Muscle layer of duodenum (tissue), 2 donors: ENCODE results near the gene PDE9A.

Source experiments
- H3K27ac ChIP-seq: one replicate; pipeline ENCODE4 v1.7.0; 2013; ENCODE audit warnings: mild to moderate bottlenecking, low read length
- H3K27me3 ChIP-seq: one replicate; pipeline ENCODE4 v1.7.0; 2013; ENCODE audit warnings: low read depth, mild to moderate bottlenecking, control low read depth, low read length
- H3K36me3 ChIP-seq, 2 donors: one replicate each; pipeline ENCODE4 v1.7.0; 2013; ENCODE audit warnings: low read length in 2 of 2, control low read depth in 1 of 2, mild to moderate bottlenecking in 1 of 2; ENCODE audit not compliant: insufficient read depth in 2 of 2, control insufficient read depth in 1 of 2
- H3K4me1 ChIP-seq, 2 donors: one replicate each; pipeline ENCODE4 v1.7.0; 2013; ENCODE audit warnings: low read length in 2 of 2, mild to moderate bottlenecking in 2 of 2, control low read depth in 1 of 2, moderate library complexity in 1 of 2; ENCODE audit not compliant: insufficient read depth in 2 of 2, control insufficient read depth in 1 of 2
- H3K4me3 ChIP-seq, 2 donors: one replicate each; pipeline ENCODE4 v1.7.0; 2013; ENCODE audit warnings: low read length in 2 of 2, low read depth in 1 of 2, mild to moderate bottlenecking in 1 of 2
- H3K9me3 ChIP-seq, 2 donors: one replicate each; pipeline ENCODE4 v1.7.0; 2013; ENCODE audit warnings: low read length in 2 of 2, control low read depth in 1 of 2, mild to moderate bottlenecking in 1 of 2; ENCODE audit not compliant: control insufficient read depth in 1 of 2
- donor health status: healthy.

PDE9A gene

DNA sequence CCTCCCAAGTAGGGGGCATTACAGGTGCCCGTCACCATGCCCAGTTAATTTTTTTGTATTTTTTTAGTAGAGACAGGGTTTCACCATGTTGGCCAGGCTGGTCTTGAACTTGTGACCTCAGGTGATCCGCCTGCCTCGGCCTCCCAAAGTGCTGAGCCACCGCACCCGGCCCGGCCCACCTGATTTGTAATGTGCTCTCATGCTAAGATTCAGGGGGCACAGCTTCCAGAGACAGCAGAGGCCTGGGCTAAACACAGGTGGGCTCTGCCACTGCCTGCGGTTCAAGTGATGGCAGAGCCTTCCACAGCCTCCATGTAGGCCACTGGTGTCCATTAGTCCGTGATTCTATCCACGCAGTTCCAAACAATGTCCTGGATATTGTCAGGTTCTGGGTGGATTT lies 98.4 kb downstream of the PDE9A start:
- Histone ChIP-seq H3K27ac (no peak overlapping the region), H3K9me3 (no peaks in the 10 kb centered on the region), H3K4me3 (no peak overlapping the region), H3K36me3 (peaks cover 0 to 18% of the 10 kb centered on the region in 2 donors), H3K4me1 (peaks cover 7 to 18% of the 10 kb centered on the region in 2 donors), H3K27me3 (no peaks in the 10 kb centered on the region)

DNA sequence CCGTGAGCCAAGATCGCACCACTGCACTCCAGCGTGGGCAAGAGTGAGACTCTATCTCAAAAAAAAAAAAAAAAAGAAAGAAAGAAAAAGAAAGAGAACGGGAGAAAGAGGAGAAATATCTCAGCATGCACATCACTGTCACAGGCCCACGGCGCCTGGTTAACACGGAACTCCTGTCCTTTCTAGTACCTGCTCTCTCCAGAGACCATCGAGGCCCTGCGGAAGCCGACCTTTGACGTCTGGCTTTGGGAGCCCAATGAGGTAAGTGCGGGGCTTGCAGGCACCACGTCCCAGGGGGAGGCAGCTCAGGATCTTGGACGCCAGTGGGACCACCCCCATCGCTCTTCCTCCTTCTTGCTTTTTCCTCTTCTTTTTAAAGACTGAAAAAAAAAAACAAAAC lies 100.4 kb downstream of the PDE9A start:
- Histone ChIP-seq H3K9me3 (no peaks in the 10 kb centered on the region), H3K27me3 (no peaks in the 10 kb centered on the region), H3K4me3 (no peak overlapping the region), H3K27ac (no peak overlapping the region), H3K4me1 (peaks cover 6% of the 10 kb centered on the region in 2 donors), H3K36me3 (peaks cover 0 to 29% of the 10 kb centered on the region in 2 donors)

- Histone ChIP-seq H3K27ac (no peak overlapping the region), H3K27me3 (no peaks in the 10 kb centered on the region), H3K36me3 (peaks cover 0 to 34% of the 10 kb centered on the region in 2 donors), H3K4me1 (peaks cover 2 to 3% of the 10 kb centered on the region in 2 donors), H3K4me3 (no peak overlapping the region), H3K9me3 (no peaks in the 10 kb centered on the region)
These were observed 101.0 kb downstream of the PDE9A start for GRCh38 chr21:42754270-42754933.

GRCh38 chr21:42755031-42755665 lies 101.7 kb downstream of the PDE9A start:
- peaks cover 0 to 34% of the 10 kb centered on the region in 2 donors for H3K36me3 ChIP-seq
- no peak overlapping the region for H3K27ac ChIP-seq
- H3K4me1 ChIP-seq: no peaks in the 10 kb centered on the region
- no peaks in the 10 kb centered on the region for H3K27me3 ChIP-seq
- no peak overlapping the region for H3K4me3 ChIP-seq
- H3K9me3 ChIP-seq: no peaks in the 10 kb centered on the region

DNA sequence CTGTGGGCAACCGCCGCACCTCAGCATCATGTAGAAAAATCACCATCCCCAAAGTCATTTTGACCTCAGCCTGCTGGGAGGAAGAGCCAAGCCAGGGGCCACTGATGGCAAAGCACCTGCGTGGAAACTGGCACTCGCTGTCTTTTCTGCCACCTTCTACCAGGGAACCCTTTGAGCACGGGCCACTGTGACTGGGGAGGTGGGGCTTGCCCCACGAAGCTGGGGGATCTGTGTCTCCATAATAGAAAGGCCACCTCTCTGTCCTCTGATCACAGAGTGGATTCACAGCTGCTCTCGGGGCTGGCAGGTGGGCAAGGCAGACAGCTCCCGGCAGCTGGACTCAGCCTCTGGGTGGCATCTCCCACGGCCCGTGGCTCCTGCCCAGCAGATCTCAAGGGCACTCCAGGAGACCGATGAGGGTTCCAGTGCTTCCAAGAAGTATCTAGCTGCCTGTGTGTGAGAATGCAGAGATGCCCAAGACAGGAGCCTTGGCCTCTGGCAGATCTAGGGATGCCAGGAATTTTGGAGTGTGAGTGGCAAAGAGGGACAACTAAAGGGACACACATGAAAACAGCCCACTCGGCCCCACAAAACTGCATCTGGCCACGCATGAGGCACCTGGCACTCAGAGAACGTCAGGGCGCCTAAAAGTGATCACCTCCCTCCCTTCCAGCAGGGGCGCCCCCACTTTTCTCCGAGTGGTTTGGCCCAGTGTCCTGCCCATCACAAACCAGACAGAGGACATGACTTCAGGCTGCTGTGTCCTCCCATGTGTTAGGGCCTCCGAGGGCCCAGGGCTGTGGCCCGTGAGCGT lies 102.6 kb downstream of the PDE9A start:
- no peaks in the 10 kb centered on the region for H3K27me3 ChIP-seq
- H3K4me1 ChIP-seq: peaks cover 0 to under 1% of the 10 kb centered on the region in 2 donors
- no peak overlapping the region for H3K27ac ChIP-seq
- H3K4me3 ChIP-seq: no peak overlapping the region
- H3K9me3 ChIP-seq: no peaks in the 10 kb centered on the region
- peaks cover 0 to 41% of the 10 kb centered on the region in 2 donors for H3K36me3 ChIP-seq

DNA sequence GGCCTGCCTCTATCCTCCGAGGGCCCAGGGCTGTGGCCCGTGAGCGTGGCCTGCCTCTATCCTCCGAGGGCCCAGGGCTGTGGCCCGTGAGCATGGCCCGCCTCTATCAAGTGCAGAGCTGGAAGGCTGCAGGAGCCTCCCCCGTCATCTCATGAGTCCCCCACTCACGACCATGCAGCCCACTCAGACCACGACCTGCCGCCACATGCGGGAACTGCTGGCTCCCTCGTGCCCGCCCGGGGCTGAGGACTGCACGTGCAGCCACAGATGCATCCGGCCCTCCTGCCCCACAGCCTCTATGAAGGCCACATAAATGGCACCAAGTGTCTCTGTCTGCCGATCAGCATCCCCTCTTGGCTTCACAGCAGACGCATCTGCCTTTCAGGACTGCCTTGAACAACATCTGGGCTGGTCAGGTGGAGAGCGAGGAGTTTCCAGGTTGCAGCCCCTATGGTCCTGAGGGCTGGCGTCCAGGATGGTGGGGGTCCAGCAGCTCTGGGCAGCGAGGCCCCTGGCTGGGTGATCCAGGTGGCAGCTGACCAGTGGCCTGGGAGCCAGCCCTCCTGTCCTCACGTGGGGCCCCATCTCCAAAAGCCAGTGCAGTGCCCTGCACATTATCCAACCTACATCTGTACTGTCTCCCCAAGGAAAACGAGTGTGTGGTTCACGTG lies 103.3 kb downstream of the PDE9A start:
- Histone ChIP-seq H3K4me3 (no peak overlapping the region), H3K9me3 (no peaks in the 10 kb centered on the region), H3K27me3 (no peaks in the 10 kb centered on the region), H3K27ac (no peak overlapping the region), H3K36me3 (peaks cover 0 to 42% of the 10 kb centered on the region in 2 donors), H3K4me1 (peaks cover 0 to 5% of the 10 kb centered on the region in 2 donors)

GRCh38 chr21:42757422-42757821 lies 104.0 kb downstream of the PDE9A start:
- no peak overlapping the region for H3K4me3 ChIP-seq
- peaks cover 0 to 49% of the 10 kb centered on the region in 2 donors for H3K36me3 ChIP-seq
- H3K27me3 ChIP-seq: no peaks in the 10 kb centered on the region
- H3K4me1 ChIP-seq: peaks cover 0 to 5% of the 10 kb centered on the region in 2 donors
- H3K9me3 ChIP-seq: no peaks in the 10 kb centered on the region
- H3K27ac ChIP-seq: no peak overlapping the region

DNA sequence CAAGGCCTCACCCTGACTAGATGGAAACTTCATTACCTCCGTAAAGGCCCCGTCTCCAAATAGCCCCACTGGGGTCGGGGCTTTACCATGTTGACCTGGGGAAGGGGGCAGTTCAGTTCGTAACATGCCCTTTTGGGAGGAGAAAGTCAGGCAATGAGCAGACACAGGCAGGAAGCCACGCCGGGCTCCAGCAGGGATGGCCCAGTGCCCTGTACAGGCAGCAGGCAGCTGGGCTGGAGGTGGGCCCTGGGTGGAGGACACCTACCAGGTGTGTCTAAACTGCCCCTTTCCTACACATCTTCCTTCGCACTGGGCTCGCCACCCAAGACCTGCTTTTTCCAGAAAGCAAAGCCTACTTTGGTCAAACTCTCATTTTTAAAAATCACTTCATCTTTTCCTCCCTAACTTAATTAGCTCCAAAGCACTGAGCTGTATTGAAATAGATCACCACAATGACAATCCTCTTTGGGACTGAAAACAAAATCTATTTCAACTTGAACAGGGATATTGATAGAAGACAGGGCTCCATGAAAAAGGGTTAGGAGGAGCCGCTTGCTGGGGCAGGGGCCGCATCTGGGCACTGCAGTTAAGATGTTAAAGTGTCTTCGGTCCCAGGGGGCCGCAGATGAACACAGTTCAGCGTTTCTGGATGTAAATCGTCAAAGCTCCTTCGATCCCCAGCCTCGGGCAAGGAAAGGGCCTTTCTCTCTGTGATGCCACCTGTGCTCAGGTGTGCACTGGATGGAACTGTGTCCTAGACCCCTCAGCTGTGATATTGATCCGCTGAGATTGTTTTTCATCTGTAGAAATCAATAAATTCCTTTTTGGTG lies 104.6 kb downstream of the PDE9A start:
- Histone ChIP-seq H3K27me3 (no peaks in the 10 kb centered on the region), H3K36me3 (peaks cover 0 to 54% of the 10 kb centered on the region in 2 donors), H3K27ac (no peak overlapping the region), H3K4me3 (no peak overlapping the region), H3K4me1 (peaks cover 0 to 5% of the 10 kb centered on the region in 2 donors), H3K9me3 (no peaks in the 10 kb centered on the region)

GRCh38 chr21:42758721-42759593 lies 105.5 kb downstream of the PDE9A start:
- Histone ChIP-seq H3K36me3 (peaks cover 0 to 63% of the 10 kb centered on the region in 2 donors), H3K27me3 (no peaks in the 10 kb centered on the region), H3K27ac (no peak overlapping the region), H3K4me3 (no peak overlapping the region), H3K9me3 (no peaks in the 10 kb centered on the region), H3K4me1 (peaks cover 0 to 5% of the 10 kb centered on the region in 2 donors)

- no peak overlapping the region for H3K27ac ChIP-seq
- peaks cover 0 to 69% of the 10 kb centered on the region in 2 donors for H3K36me3 ChIP-seq
- no peak overlapping the region for H3K4me3 ChIP-seq
These were observed 106.1 kb downstream of the PDE9A start for GRCh38 chr21:42759594-42759927.

More at GRCh38 chr21:42759594-42759927, 106.1 kb downstream of the PDE9A start:
- peaks cover 0 to 5% of the 10 kb centered on the region in 2 donors for H3K4me1 ChIP-seq
- no peaks in the 10 kb centered on the region for H3K9me3 ChIP-seq
- no peaks in the 10 kb centered on the region for H3K27me3 ChIP-seq
